GM18519 (cell line): ENCODE data around the gene NPAS2.

Experiments used
- ATAC-seq: cut with Tn5 transposase; IDR thresholded peaks from one replicate; pipeline ENCODE4 v1.9.1; 2021; ENCODE audit warnings: mild to moderate bottlenecking, moderate library complexity; ENCODE audit not compliant: unreplicated experiment, low FRiP score

NPAS2 gene

GRCh38 chr2:100959225-100959880 lies 139.4 kb downstream of the NPAS2 start:
- no peak for ATAC-seq

GRCh38 chr2:100960688-100961087 lies 140.7 kb downstream of the NPAS2 start:
- no peak for ATAC-seq

GRCh38 chr2:100962366-100963025 lies 142.6 kb downstream of the NPAS2 start:
- ATAC-seq, result no peak

GRCh38 chr2:100963026-100963375 lies 143.1 kb downstream of the NPAS2 start:
- no peak for ATAC-seq

GRCh38 chr2:100964222-100964621 lies 144.3 kb downstream of the NPAS2 start:
- no peak for ATAC-seq

- ATAC-seq, result no peak
These were observed 144.8 kb downstream of the NPAS2 start for GRCh38 chr2:100964681-100965169.

GRCh38 chr2:100965596-100965995 lies 145.7 kb downstream of the NPAS2 start:
- no peak for ATAC-seq

GRCh38 chr2:100967716-100968115 lies 147.8 kb downstream of the NPAS2 start:
- ATAC-seq, result no peak

GRCh38 chr2:100968146-100969145 lies 148.5 kb downstream of the NPAS2 start:
- ATAC-seq, result no peak

GRCh38 chr2:100969998-100970397 lies 150.1 kb downstream of the NPAS2 start:
- no peak for ATAC-seq

GRCh38 chr2:100971221-100971620 lies 151.3 kb downstream of the NPAS2 start:
- ATAC-seq, result no peak

GRCh38 chr2:100972452-100972851 lies 152.5 kb downstream of the NPAS2 start:
- ATAC-seq, result no peak

GRCh38 chr2:100974712-100975520 lies 155.0 kb downstream of the NPAS2 start:
- no peak for ATAC-seq

- ATAC-seq, result no peak
These were observed 155.5 kb downstream of the NPAS2 start for GRCh38 chr2:100975521-100975785.

- ATAC-seq, result no peak
These were observed 156.1 kb downstream of the NPAS2 start for GRCh38 chr2:100976061-100976460.

GRCh38 chr2:100976645-100977391 lies 156.9 kb downstream of the NPAS2 start:
- ATAC-seq, result peak; percentile 79

- ATAC-seq, result no peak
These were observed 157.6 kb downstream of the NPAS2 start for GRCh38 chr2:100977511-100977910.

GRCh38 chr2:100978582-100979191 lies 158.7 kb downstream of the NPAS2 start:
- no peak for ATAC-seq

- ATAC-seq, result no peak
These were observed 160.1 kb downstream of the NPAS2 start for GRCh38 chr2:100980046-100980445.
